Activated CD4-positive, alpha-beta T cell treated with anti-CD3 and anti-CD28 coated beads for 1 hour (primary cell): Measurements from ENCODE around the gene PCSK9.
"Not testable (repeated sequence)": the region's sequence is repeated elsewhere in the genome, so short reads cannot be mapped to it uniquely, and the experiment has no call there.

Source experiments
- DNase-seq: peaks from one replicate; pipeline ENCODE4 v3.0.0-alpha.2; 2020

PCSK9 gene

GRCh38 chr1:55081905-55082296, 42.6 kb downstream of the PCSK9 start:
- no peak for DNase-seq

GRCh38 chr1:55084257-55084656, 44.9 kb downstream of the PCSK9 start:
- DNase-seq: no peak

- DNase-seq: no peak
These were observed 48.1 kb downstream of the PCSK9 start for GRCh38 chr1:55087439-55087838.

GRCh38 chr1:55088413-55088812, 49.1 kb downstream of the PCSK9 start:
- no peak for DNase-seq

- DNase-seq: no peak
These were observed 50.3 kb downstream of the PCSK9 start for GRCh38 chr1:55089683-55090082.

- no peak for DNase-seq
These were observed 53.1 kb downstream of the PCSK9 start for GRCh38 chr1:55092475-55092874.

GRCh38 chr1:55095095-55095494, 55.7 kb downstream of the PCSK9 start:
- DNase-seq: no peak

- no peak for DNase-seq
These were observed 64.5 kb downstream of the PCSK9 start for GRCh38 chr1:55103891-55104290.

GRCh38 chr1:55107101-55107500, 67.8 kb downstream of the PCSK9 start:
- DNase-seq: no peak

- not testable (repeated sequence) for DNase-seq
These were observed 69.7 kb downstream of the PCSK9 start for GRCh38 chr1:55109005-55109404.
